Omental fat pad (tissue), 4 donors: ENCODE results near the gene DISP3. TPM values are rescaled to one million over a fixed set of nuclear protein-coding genes. Genes with fewer than 3 reads are reported as not detected.

ENCODE experiments used
- ATAC-seq: fragments of 150-250 bp; one replicate; pipeline ENCODE4 v1.9.1; 2016; ENCODE audit warnings: mild to moderate bottlenecking, moderate library complexity; ENCODE audit not compliant: low FRiP score
- DNase-seq: peaks from one replicate; pipeline ENCODE4 v3.0.0-alpha.2; 2019; ENCODE audit warnings: low spot score
- total RNA-seq, 4 donors: library from RNA; depleted of rRNA; stranded (reverse); fragments of >200 nt; gene quantifications; one replicate each; pipeline ENCODE4 v1.1.0, GENCODE V29; 2016
- TF ChIP-seq, protein P1 (sequence below), 3 donors: fragments of 450-650 bp; IDR thresholded peaks; one replicate each; pipeline ENCODE4 v1.5.1; 2016 to 2017; ENCODE audit warnings: antibody characterized with exemption in 3 of 3, mild to moderate bottlenecking in 3 of 3, moderate library complexity in 2 of 3

The DISP3 gene
- total RNA-seq, 4 donors from 2014 or later: 0.09 TPM; not detected in 3

DNA sequence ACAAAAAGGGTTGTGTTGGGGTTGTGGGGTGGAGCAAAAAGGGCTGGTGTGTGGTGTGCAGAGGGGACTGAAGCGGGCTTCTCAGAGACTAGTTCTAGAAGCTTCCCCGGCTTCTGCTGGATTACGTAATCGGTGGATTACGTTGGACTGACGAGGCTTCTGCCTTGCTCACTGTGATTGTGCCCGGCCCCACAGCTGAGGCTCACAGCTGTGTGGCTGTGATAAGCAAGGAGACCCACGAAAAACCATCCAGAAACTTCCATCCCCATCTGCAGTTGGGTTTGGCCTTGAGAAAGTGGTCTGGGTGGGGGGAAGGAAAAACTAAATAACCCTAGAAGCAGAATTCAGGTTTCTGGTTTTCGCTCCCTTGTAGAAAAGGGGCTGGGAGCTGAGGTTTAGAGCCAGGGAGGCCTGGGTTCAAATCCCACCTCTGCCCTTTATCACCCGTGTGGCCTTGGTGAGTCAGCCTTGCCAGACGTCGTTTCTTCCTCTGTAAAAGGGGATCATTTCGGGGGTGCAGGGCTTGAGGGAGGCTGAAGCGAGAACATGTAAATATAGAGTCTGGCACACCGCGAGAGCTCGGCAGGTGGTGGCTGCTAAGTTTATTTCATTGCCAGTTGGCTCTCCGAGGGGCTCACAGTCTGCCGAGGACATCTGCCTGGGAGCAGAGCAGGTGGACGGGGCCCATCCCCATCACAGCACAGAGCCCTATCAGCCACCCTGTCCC is 30.4 kb upstream of the DISP3 start:
- no peak for ATAC-seq
- no peak for DNase-seq

DNA sequence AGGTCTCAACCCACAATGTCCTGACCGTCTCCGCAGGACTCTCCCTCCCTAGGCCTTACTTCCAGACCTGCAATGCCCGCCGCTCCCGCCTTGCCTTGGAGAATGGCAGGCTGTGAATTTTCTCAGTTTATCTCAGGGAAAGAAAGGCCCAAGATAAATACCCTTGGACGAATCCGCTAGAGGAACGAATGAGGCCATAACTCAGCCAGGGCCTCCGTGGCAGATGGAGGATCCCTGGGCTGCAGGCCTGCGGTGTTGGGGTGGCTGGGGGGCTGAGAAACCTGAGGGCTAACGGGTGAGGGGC is 29.9 kb upstream of the DISP3 start:
- TF ChIP-seq, protein P1, sequence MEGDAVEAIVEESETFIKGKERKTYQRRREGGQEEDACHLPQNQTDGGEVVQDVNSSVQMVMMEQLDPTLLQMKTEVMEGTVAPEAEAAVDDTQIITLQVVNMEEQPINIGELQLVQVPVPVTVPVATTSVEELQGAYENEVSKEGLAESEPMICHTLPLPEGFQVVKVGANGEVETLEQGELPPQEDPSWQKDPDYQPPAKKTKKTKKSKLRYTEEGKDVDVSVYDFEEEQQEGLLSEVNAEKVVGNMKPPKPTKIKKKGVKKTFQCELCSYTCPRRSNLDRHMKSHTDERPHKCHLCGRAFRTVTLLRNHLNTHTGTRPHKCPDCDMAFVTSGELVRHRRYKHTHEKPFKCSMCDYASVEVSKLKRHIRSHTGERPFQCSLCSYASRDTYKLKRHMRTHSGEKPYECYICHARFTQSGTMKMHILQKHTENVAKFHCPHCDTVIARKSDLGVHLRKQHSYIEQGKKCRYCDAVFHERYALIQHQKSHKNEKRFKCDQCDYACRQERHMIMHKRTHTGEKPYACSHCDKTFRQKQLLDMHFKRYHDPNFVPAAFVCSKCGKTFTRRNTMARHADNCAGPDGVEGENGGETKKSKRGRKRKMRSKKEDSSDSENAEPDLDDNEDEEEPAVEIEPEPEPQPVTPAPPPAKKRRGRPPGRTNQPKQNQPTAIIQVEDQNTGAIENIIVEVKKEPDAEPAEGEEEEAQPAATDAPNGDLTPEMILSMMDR (IDR thresholded peaks at IDR 0.05): no peak
- no peak for ATAC-seq
- no peak for DNase-seq

More for the DNA sequence above, 30.4 kb upstream of the DISP3 start:
- TF ChIP-seq, protein P1 (IDR thresholded peaks at IDR 0.05): no peak

DNA sequence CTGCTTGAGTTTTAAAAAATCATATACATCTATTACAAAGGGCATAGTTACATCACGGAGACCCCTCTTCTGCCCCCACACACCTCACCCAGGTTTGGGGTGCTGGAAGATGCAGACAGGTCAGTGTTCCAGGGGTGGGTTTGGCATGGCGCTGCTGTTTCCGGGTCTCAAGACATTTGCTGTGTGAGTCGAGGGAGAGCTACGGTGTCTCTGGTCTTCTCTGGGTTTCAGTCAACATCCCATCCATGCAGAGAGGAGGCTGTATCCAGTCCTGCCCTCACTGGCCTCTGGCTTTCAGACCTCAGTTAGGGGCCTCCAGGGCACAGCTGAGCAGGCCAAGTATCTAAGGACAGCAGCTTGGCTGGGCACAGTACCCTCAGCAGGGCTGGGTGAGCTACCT is 28.6 kb upstream of the DISP3 start:
- TF ChIP-seq, protein P1 (IDR thresholded peaks at IDR 0.05): no peak
- DNase-seq (no peak), ATAC-seq (no peak)

DNA sequence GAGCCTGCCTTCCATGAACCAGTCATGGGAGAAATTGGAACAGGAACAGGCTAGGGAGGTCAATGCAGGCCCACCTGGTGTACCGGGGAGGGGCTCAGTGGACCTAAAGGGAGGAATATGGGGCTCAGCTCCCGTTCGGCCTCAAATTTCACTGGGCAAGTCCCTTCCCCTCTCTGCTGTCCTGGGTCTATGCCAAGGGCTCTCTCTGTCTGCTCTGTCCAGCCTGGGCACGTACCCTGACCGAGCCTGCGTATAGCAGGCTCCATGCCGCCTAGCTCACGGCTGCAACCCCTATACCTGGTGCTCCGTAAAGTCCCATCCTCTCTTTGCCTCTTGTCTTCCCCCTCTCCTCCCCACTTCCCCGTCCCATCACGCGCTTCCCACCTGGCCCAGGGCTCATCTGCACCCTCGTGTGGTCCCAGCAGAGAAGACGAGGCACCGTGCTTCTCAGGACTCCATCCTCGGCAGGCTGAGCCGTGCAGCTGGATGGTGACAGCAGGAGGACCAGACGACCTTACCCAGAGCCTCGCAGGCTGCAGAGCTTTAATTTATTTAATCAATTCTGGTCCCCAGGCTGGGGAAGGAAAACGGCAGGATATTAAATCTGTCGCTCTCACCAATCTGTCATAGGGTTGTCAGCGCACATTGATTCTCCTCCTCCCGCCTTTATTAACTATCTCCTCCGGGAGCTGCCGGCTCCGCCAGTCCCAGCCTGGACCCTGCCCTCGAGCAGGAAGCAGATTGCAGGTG is 25.0 kb upstream of the DISP3 start:
- DNase-seq (no peak), ATAC-seq (no peak)
- TF ChIP-seq, protein P1 (IDR thresholded peaks at IDR 0.05): no peak

GRCh38 chr1:11455967-11456570 is 22.9 kb upstream of the DISP3 start:
- no peak for DNase-seq
- TF ChIP-seq, protein P1 (IDR thresholded peaks at IDR 0.05): no peak
- ATAC-seq: no peak

DNA sequence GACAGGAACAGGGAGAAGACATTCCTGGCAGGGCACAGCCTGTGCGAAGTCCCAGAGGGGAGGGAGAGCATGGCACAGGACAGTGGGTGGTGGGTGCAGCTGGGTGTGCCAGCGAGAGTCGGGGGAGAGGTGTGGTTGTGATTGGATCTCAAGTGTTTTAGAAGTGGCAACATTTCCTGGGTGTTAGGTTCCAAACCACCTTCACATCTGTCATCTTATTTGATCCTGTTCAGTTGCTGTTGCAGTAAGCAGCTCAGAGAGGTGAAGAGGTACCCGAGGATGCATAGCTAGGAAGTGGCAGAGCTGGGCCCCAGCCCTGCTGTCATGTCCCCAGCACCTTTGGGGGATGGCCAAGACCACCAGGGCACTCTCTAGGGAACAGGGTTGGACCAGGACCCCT is 22.0 kb upstream of the DISP3 start:
- DNase-seq: no peak
- no peak for ATAC-seq
- TF ChIP-seq, protein P1 (IDR thresholded peaks at IDR 0.05): no peak
